Breast epithelium (tissue), 4 donors: ENCODE data around the gene CAT. TPM values are rescaled to one million over a fixed set of nuclear protein-coding genes. Genes with fewer than 3 reads are reported as not detected.

ENCODE experiments used
- DNase-seq, 2 donors: peaks; one replicate each; pipeline ENCODE4 v3.0.0-alpha.2; 2019; ENCODE audit warnings: low spot score in 2 of 2
- H3K27ac ChIP-seq, 2 donors: fragments of 200-600 bp; sonication (generic) in 1 of 2; one replicate each; pipeline ENCODE4 v1.5.1; 2016 to 2019; ENCODE audit warnings: mild to moderate bottlenecking in 1 of 2
- H3K27me3 ChIP-seq, 2 donors: fragments of 200-600 bp; sonication (generic) in 1 of 2; one replicate each; pipeline versions ENCODE4 v1.5.1 to v1.6.0; 2017 to 2019; ENCODE audit warnings: control low read depth in 1 of 2, mild to moderate bottlenecking in 1 of 2
- H3K36me3 ChIP-seq: fragments of 200-600 bp; one replicate; pipeline ENCODE4 v1.5.1; 2019
- H3K4me1 ChIP-seq, 2 donors: fragments of 200-600 bp; sonication (generic); one replicate each; pipeline ENCODE4 v1.5.1; 2016 to 2019; ENCODE audit warnings: control low read depth in 1 of 2
- H3K4me3 ChIP-seq, 3 donors: fragments of 200-600 bp; sonication (generic); 1 replicate in 2 of 3; 2 replicates in 1 of 3; pipeline ENCODE4 v1.5.1; 2016 to 2019; ENCODE audit warnings: mild to moderate bottlenecking in 3 of 3, moderate library complexity in 2 of 3
- H3K9me3 ChIP-seq, 2 donors: fragments of 200-600 bp; sonication (generic) in 1 of 2; one replicate each; pipeline ENCODE4 v1.5.1; 2016 to 2019; ENCODE audit warnings: control low read depth in 1 of 2
- POLR2A ChIP-seq: fragments of 450-650 bp; IDR thresholded peaks from one replicate; pipeline ENCODE4 v1.6.1; 2016; ENCODE audit warnings: antibody characterized with exemption, mild to moderate bottlenecking, moderate library complexity
- POLR2AphosphoS5 ChIP-seq, 3 donors: sonication (generic); formaldehyde crosslinking; IDR thresholded peaks; one replicate each; pipeline ENCODE4 v1.6.1; 2017; ENCODE audit warnings: antibody characterized with exemption in 3 of 3
- intact Hi-C: fragments of 100-400 bp; cut with DNase I; formaldehyde crosslinking; loops from one replicate; pipeline ENCODE4 v1.15.1; 2023; ENCODE audit warnings: low total_unique reads
- total RNA-seq, 3 donors: library from RNA; depleted of rRNA; stranded (reverse); fragments of >200 nt; gene quantifications; one replicate each; pipeline ENCODE4 v1.1.0, GENCODE V29; 2016
- TF ChIP-seq, protein P1 (sequence below), 3 donors: fragments of 450-650 bp; IDR thresholded peaks; one replicate each; pipeline ENCODE4 v1.5.1; 2016 to 2017; ENCODE audit warnings: antibody characterized with exemption in 3 of 3, mild to moderate bottlenecking in 3 of 3, moderate library complexity in 3 of 3

CAT gene
- total RNA-seq, 3 donors from 2014 or later, result 177 to 469 (median 190) TPM

DNA sequence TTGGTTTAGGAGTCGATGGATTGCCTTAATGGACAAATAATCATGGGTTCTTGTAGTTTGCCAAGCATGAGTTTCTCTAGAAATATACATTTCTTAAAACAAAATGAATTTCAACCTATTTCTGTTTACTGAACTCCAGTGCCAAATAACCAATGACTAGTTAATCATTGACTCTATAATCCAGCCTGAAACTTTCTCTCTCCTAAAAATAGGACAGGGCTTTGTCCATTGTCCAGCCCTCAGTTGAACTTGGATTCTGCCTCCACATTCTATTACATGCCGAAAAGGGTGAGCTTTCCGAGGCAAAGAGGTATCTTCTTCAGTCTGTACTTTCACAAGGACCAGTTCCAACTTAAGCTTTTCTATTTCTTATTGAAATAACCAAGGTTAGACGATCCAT lies 23.2 kb upstream of the CAT start:
- intact Hi-C loops, result no loop called here
- Histone ChIP-seq H3K4me3 (no peak overlapping the region), H3K9me3 (peaks cover 7 to 11% of the 10 kb centered on the region in 2 donors), H3K27me3 (no peaks in the 10 kb centered on the region), H3K36me3 (no peaks in the 10 kb centered on the region), H3K4me1 (no peaks in the 10 kb centered on the region), H3K27ac (no peak overlapping the region)
- TF ChIP-seq, protein P1, sequence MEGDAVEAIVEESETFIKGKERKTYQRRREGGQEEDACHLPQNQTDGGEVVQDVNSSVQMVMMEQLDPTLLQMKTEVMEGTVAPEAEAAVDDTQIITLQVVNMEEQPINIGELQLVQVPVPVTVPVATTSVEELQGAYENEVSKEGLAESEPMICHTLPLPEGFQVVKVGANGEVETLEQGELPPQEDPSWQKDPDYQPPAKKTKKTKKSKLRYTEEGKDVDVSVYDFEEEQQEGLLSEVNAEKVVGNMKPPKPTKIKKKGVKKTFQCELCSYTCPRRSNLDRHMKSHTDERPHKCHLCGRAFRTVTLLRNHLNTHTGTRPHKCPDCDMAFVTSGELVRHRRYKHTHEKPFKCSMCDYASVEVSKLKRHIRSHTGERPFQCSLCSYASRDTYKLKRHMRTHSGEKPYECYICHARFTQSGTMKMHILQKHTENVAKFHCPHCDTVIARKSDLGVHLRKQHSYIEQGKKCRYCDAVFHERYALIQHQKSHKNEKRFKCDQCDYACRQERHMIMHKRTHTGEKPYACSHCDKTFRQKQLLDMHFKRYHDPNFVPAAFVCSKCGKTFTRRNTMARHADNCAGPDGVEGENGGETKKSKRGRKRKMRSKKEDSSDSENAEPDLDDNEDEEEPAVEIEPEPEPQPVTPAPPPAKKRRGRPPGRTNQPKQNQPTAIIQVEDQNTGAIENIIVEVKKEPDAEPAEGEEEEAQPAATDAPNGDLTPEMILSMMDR (IDR thresholded peaks at IDR 0.05), result no peak
- no peak for TF ChIP-seq POLR2AphosphoS5 (IDR thresholded peaks at IDR 0.05)
- no peak for TF ChIP-seq POLR2A
- no peak for DNase-seq

DNA sequence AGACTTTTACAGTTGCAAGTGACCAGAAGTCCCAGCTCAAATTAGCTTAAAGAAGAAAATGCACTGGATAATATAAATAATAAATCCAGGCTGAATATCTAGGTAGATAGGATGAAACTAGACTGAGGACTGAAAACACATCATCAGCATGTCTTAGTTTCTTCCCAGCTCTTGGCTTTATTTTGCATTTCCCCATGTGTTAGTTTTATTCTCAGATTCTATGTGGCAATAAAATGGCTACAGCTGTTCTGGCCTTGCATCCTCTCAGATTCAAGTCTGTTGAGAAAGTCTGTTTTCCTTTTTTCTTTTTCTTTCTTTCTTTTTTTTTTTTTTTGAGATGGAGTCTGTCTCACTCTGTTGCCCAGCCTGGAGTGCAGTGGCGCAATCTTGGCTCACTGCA lies 22.6 kb upstream of the CAT start:
- no peak for DNase-seq
- no peaks in the 10 kb centered on the region for H3K27me3 ChIP-seq
- no peak overlapping the region for H3K4me3 ChIP-seq
- no peaks in the 10 kb centered on the region for H3K4me1 ChIP-seq
- intact Hi-C loops, result no loop called here
- TF ChIP-seq POLR2A (no peak), POLR2AphosphoS5 (IDR thresholded peaks at IDR 0.05) (no peak)
- TF ChIP-seq, protein P1 (IDR thresholded peaks at IDR 0.05), result no peak
- no peak overlapping the region for H3K27ac ChIP-seq
- H3K9me3 ChIP-seq, result peaks cover 7 to 11% of the 10 kb centered on the region in 2 donors
- H3K36me3 ChIP-seq, result no peaks in the 10 kb centered on the region

DNA sequence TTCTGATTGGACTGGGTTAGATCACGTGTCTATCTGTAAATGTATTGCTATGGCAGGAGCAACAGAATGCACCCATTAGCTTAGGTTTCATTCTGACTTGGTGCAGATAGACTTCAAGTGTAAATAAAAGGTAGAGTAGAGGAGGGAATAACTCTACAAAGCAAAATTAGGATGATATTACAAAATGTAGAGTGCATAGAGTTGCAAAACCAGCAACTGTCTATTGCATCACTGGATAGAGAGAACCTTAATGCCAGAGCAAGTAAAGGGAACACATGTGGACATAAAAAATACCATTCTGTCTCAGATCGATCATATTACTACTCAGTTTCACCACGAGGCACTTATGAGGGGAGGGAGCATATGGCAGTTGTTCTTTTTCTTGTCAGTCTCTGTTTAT lies 22.0 kb upstream of the CAT start:
- TF ChIP-seq, protein P1 (IDR thresholded peaks at IDR 0.05), result no peak
- TF ChIP-seq POLR2AphosphoS5 (IDR thresholded peaks at IDR 0.05) (no peak), POLR2A (no peak)
- no peak overlapping the region for H3K27ac ChIP-seq
- intact Hi-C loops, result no loop called here

DNA sequence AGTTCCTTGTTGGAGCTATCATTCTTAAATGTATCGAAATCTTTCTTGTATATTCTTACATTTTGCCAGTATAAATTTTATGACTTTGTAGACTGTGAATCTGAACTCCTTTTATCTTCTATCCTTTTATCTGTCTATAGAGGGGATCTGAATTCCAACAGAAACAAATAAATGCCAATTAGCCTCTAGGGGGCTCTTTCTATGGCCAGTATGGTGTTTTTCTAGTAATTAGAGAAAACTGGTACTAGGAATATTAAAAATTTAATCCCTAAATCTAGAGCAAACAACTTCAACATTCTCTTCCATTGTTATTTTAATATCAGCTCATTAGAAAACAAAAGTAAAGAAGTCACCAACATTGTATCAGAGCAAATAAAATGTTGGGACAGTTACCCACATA lies 21.5 kb upstream of the CAT start:
- H3K4me3 ChIP-seq, result no peak overlapping the region
- no peaks in the 10 kb centered on the region for H3K27me3 ChIP-seq
- H3K27ac ChIP-seq, result no peak overlapping the region
- H3K4me1 ChIP-seq, result no peaks in the 10 kb centered on the region
- H3K9me3 ChIP-seq, result peaks cover 7 to 11% of the 10 kb centered on the region in 2 donors
- intact Hi-C loops, result no loop called here
- no peak for DNase-seq
- TF ChIP-seq POLR2A (no peak), POLR2AphosphoS5 (IDR thresholded peaks at IDR 0.05) (no peak)
- TF ChIP-seq, protein P1 (IDR thresholded peaks at IDR 0.05), result no peak
- no peaks in the 10 kb centered on the region for H3K36me3 ChIP-seq

More for the DNA sequence above, 22.0 kb upstream of the CAT start:
- DNase-seq, result no peak
- H3K36me3 ChIP-seq, result no peaks in the 10 kb centered on the region
- H3K4me1 ChIP-seq, result no peaks in the 10 kb centered on the region
- peaks cover 7 to 11% of the 10 kb centered on the region in 2 donors for H3K9me3 ChIP-seq
- H3K4me3 ChIP-seq, result no peak overlapping the region
- no peaks in the 10 kb centered on the region for H3K27me3 ChIP-seq

DNA sequence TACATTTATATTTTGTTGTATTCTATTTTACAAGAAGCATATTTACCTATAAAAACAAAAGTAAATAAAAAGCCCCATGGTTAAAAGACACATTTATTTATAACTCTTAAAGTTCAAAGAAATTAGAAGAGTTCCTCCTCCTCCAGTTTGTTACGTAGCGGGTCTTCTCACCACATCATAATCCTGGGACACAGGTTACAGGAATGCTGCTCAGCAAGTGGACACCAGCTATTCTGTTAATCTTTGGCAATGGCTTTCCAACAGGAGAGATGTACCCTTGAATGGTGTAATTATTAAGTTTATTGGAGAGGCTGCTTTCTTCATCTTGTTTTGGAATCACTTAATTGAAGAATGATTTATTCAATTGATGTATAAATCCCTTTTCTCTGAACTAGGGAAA lies 19.6 kb upstream of the CAT start:
- intact Hi-C loops, result no loop called here
- no peak for DNase-seq

More for the DNA sequence above, 19.6 kb upstream of the CAT start:
- Histone ChIP-seq H3K9me3 (no peaks in the 10 kb centered on the region), H3K4me3 (no peak overlapping the region), H3K4me1 (no peaks in the 10 kb centered on the region), H3K36me3 (no peaks in the 10 kb centered on the region), H3K27ac (no peak overlapping the region), H3K27me3 (no peaks in the 10 kb centered on the region)
- TF ChIP-seq, protein P1 (IDR thresholded peaks at IDR 0.05), result no peak
- TF ChIP-seq POLR2AphosphoS5 (IDR thresholded peaks at IDR 0.05) (no peak), POLR2A (no peak)
